ENCODE data around the gene TCEAL3. TPM values are rescaled to one million over a fixed set of nuclear protein-coding genes. Genes with fewer than 3 reads are reported as not detected.

Gene TCEAL3
- total RNA-seq = 5.5 TPM
- 25.9 TPM for polyA plus RNA-seq
- long read RNA-seq, donor 1 = 0 reads
- long read RNA-seq, donor 2, transcript TCEAL3-202 (3 exons, 1,113 nt) = major isoform, 7 of 7 reads
- long read RNA-seq, donor 2, partial matches to known transcripts = 0 of 7 reads
- long read RNA-seq, donor 2, other reads (novel, unspliced or antisense) = 0 of 7 reads
- long read RNA-seq, donor 3, partial matches to known transcripts = 0 of 3 reads
- long read RNA-seq, donor 3, other reads (novel, unspliced or antisense) = 0 of 3 reads
- long read RNA-seq, donor 4, partial matches to known transcripts = 0 of 1 reads
- long read RNA-seq, donor 4, other reads (novel, unspliced or antisense) = 0 of 1 reads
- long read RNA-seq, donor 5, transcript TCEAL3-202 (3 exons, 1,113 nt) = major isoform, 7 of 11 reads
- long read RNA-seq, donor 5, partial matches to known transcripts = 0 of 11 reads
- long read RNA-seq, donor 5, other reads (novel, unspliced or antisense) = 0 of 11 reads
- long read RNA-seq, donor 6, partial matches to known transcripts = 0 of 2 reads
- long read RNA-seq, donor 6, other reads (novel, unspliced or antisense) = 0 of 2 reads
- long read RNA-seq, donor 7, transcript TCEAL3-202 (3 exons, 1,113 nt) = major isoform, 5 of 6 reads
- long read RNA-seq, donor 7, partial matches to known transcripts = 0 of 6 reads
- long read RNA-seq, donor 7, other reads (novel, unspliced or antisense) = 0 of 6 reads
- long read RNA-seq, donor 8, partial matches to known transcripts = 0 of 4 reads
- long read RNA-seq, donor 8, other reads (novel, unspliced or antisense) = 0 of 4 reads
- long read RNA-seq, donor 9 = 0 reads
- long read RNA-seq, donor 10, partial matches to known transcripts = 0 of 5 reads
- long read RNA-seq, donor 10, other reads (novel, unspliced or antisense) = 0 of 5 reads

- Histone ChIP-seq H3K27me3 (ENCODE audit: control insufficient read depth in 2 of 2, insufficient read depth in 1 of 2, low read length in 1 of 2) (peaks cover 0 to 17% of the 10 kb centered on the region in 2 donors), H3K4me3 (ENCODE audit: low read length in 2 of 2) (peak within 1 kb of the TSS; percentile 46 to 60), H3K9me3 (ENCODE audit: control insufficient read depth in 2 of 2, insufficient read depth in 1 of 2, low read length in 1 of 2) (no peaks in the 10 kb centered on the region), H3K27ac (ENCODE audit: low read depth in 1 of 2, low read length in 1 of 2) (peak within 1 kb of the TSS in 1 of 2 donors; percentile 70), H3K4me1 (ENCODE audit: control insufficient read depth in 2 of 2, insufficient read depth in 2 of 2, low read length in 2 of 2) (peaks cover 0 to 3% of the 10 kb centered on the region in 2 donors), H3K36me3 (ENCODE audit: control insufficient read depth in 2 of 2, insufficient read depth in 2 of 2, low read length in 1 of 2) (no peaks in the 10 kb centered on the region)
- 1% methylated on average over 59 of the region's 59 CpGs for WGBS
- peak in 2 of 9 donors; percentile 5 to 7 for DNase-seq (ENCODE audit: low read depth in 6 of 9, low spot score in 9 of 9)
Observed at GRCh38 chrX:103607364-103608305, at the start of gene TCEAL3. TCEAL3 (plus strand) TSS chrX:103607963; CDS start chrX:103609065, 1,102 bp downstream.

GRCh38 chrX:103560256-103560655 lies 47.5 kb upstream of the TCEAL3 start:
- H3K27ac ChIP-seq (ENCODE audit: low read depth in 1 of 2, low read length in 1 of 2) = no peak overlapping the region
- H3K36me3 ChIP-seq (ENCODE audit: control insufficient read depth in 2 of 2, insufficient read depth in 2 of 2, low read length in 1 of 2) = no peaks in the 10 kb centered on the region
- no peak for DNase-seq (ENCODE audit: low read depth in 6 of 9, low spot score in 9 of 9)
- H3K4me3 ChIP-seq (ENCODE audit: low read length in 2 of 2) = no peak overlapping the region
- H3K27me3 ChIP-seq (ENCODE audit: control insufficient read depth in 2 of 2, insufficient read depth in 1 of 2, low read length in 1 of 2) = no peaks in the 10 kb centered on the region
- no peaks in the 10 kb centered on the region for H3K9me3 ChIP-seq (ENCODE audit: control insufficient read depth in 2 of 2, insufficient read depth in 1 of 2, low read length in 1 of 2)
- WGBS = 95% methylated on average over 1 of the region's 1 CpG
- H3K4me1 ChIP-seq (ENCODE audit: control insufficient read depth in 2 of 2, insufficient read depth in 2 of 2, low read length in 2 of 2) = no peaks in the 10 kb centered on the region

GRCh38 chrX:103562801-103563200 lies 45.0 kb upstream of the TCEAL3 start:
- H3K4me3 ChIP-seq (ENCODE audit: low read length in 2 of 2) = no peak overlapping the region
- WGBS = 96% methylated on average over 2 of the region's 2 CpGs
- no peak overlapping the region for H3K27ac ChIP-seq (ENCODE audit: low read depth in 1 of 2, low read length in 1 of 2)
- no peaks in the 10 kb centered on the region for H3K4me1 ChIP-seq (ENCODE audit: control insufficient read depth in 2 of 2, insufficient read depth in 2 of 2, low read length in 2 of 2)
- no peaks in the 10 kb centered on the region for H3K9me3 ChIP-seq (ENCODE audit: control insufficient read depth in 2 of 2, insufficient read depth in 1 of 2, low read length in 1 of 2)
- H3K27me3 ChIP-seq (ENCODE audit: control insufficient read depth in 2 of 2, insufficient read depth in 1 of 2, low read length in 1 of 2) = no peaks in the 10 kb centered on the region
- DNase-seq (ENCODE audit: low read depth in 6 of 9, low spot score in 9 of 9) = no peak
- H3K36me3 ChIP-seq (ENCODE audit: control insufficient read depth in 2 of 2, insufficient read depth in 2 of 2, low read length in 1 of 2) = no peaks in the 10 kb centered on the region

GRCh38 chrX:103565197-103565596 lies 42.6 kb upstream of the TCEAL3 start:
- Histone ChIP-seq H3K4me3 (ENCODE audit: low read length in 2 of 2) (no peak overlapping the region), H3K36me3 (ENCODE audit: control insufficient read depth in 2 of 2, insufficient read depth in 2 of 2, low read length in 1 of 2) (no peaks in the 10 kb centered on the region), H3K27ac (ENCODE audit: low read depth in 1 of 2, low read length in 1 of 2) (no peak overlapping the region), H3K4me1 (ENCODE audit: control insufficient read depth in 2 of 2, insufficient read depth in 2 of 2, low read length in 2 of 2) (no peaks in the 10 kb centered on the region), H3K9me3 (ENCODE audit: control insufficient read depth in 2 of 2, insufficient read depth in 1 of 2, low read length in 1 of 2) (no peaks in the 10 kb centered on the region), H3K27me3 (ENCODE audit: control insufficient read depth in 2 of 2, insufficient read depth in 1 of 2, low read length in 1 of 2) (no peaks in the 10 kb centered on the region)
- 90% methylated on average over 4 of the region's 4 CpGs for WGBS
- DNase-seq (ENCODE audit: low read depth in 6 of 9, low spot score in 9 of 9) = no peak

- Histone ChIP-seq H3K27me3 (ENCODE audit: control insufficient read depth in 2 of 2, insufficient read depth in 1 of 2, low read length in 1 of 2) (no peaks in the 10 kb centered on the region), H3K4me1 (ENCODE audit: control insufficient read depth in 2 of 2, insufficient read depth in 2 of 2, low read length in 2 of 2) (no peaks in the 10 kb centered on the region), H3K27ac (ENCODE audit: low read depth in 1 of 2, low read length in 1 of 2) (no peak overlapping the region), H3K4me3 (ENCODE audit: low read length in 2 of 2) (no peak overlapping the region), H3K9me3 (ENCODE audit: control insufficient read depth in 2 of 2, insufficient read depth in 1 of 2, low read length in 1 of 2) (no peaks in the 10 kb centered on the region), H3K36me3 (ENCODE audit: control insufficient read depth in 2 of 2, insufficient read depth in 2 of 2, low read length in 1 of 2) (no peaks in the 10 kb centered on the region)
- no peak for DNase-seq (ENCODE audit: low read depth in 6 of 9, low spot score in 9 of 9)
- whole genome bisulfite sequencing = 94% methylated on average over 1 of the region's 1 CpG
Observed at GRCh38 chrX:103565752-103566151, 42.0 kb upstream of the TCEAL3 start.

GRCh38 chrX:103571121-103571520 lies 36.6 kb upstream of the TCEAL3 start:
- WGBS = 97% methylated on average over 6 of the region's 6 CpGs
- Histone ChIP-seq H3K4me3 (ENCODE audit: low read length in 2 of 2) (no peak overlapping the region), H3K27ac (ENCODE audit: low read depth in 1 of 2, low read length in 1 of 2) (no peak overlapping the region), H3K27me3 (ENCODE audit: control insufficient read depth in 2 of 2, insufficient read depth in 1 of 2, low read length in 1 of 2) (no peaks in the 10 kb centered on the region), H3K4me1 (ENCODE audit: control insufficient read depth in 2 of 2, insufficient read depth in 2 of 2, low read length in 2 of 2) (no peaks in the 10 kb centered on the region), H3K9me3 (ENCODE audit: control insufficient read depth in 2 of 2, insufficient read depth in 1 of 2, low read length in 1 of 2) (no peaks in the 10 kb centered on the region), H3K36me3 (ENCODE audit: control insufficient read depth in 2 of 2, insufficient read depth in 2 of 2, low read length in 1 of 2) (no peaks in the 10 kb centered on the region)
- no peak for DNase-seq (ENCODE audit: low read depth in 6 of 9, low spot score in 9 of 9)

- H3K4me3 ChIP-seq (ENCODE audit: low read length in 2 of 2) = no peak overlapping the region
- WGBS = 90% methylated on average over 4 of the region's 4 CpGs
Observed at GRCh38 chrX:103571726-103572125, 36.0 kb upstream of the TCEAL3 start.

GRCh38 chrX:103573202-103573601 lies 34.6 kb upstream of the TCEAL3 start:
- H3K4me1 ChIP-seq (ENCODE audit: control insufficient read depth in 2 of 2, insufficient read depth in 2 of 2, low read length in 2 of 2) = no peaks in the 10 kb centered on the region
- H3K36me3 ChIP-seq (ENCODE audit: control insufficient read depth in 2 of 2, insufficient read depth in 2 of 2, low read length in 1 of 2) = no peaks in the 10 kb centered on the region
- 100% methylated on average over 1 of the region's 1 CpG for WGBS
- no peak overlapping the region for H3K27ac ChIP-seq (ENCODE audit: low read depth in 1 of 2, low read length in 1 of 2)
- H3K9me3 ChIP-seq (ENCODE audit: control insufficient read depth in 2 of 2, insufficient read depth in 1 of 2, low read length in 1 of 2) = no peaks in the 10 kb centered on the region
- DNase-seq (ENCODE audit: low read depth in 6 of 9, low spot score in 9 of 9) = no peak
- no peaks in the 10 kb centered on the region for H3K27me3 ChIP-seq (ENCODE audit: control insufficient read depth in 2 of 2, insufficient read depth in 1 of 2, low read length in 1 of 2)
- H3K4me3 ChIP-seq (ENCODE audit: low read length in 2 of 2) = no peak overlapping the region

More at GRCh38 chrX:103571726-103572125, 36.0 kb upstream of the TCEAL3 start:
- Histone ChIP-seq H3K4me1 (ENCODE audit: control insufficient read depth in 2 of 2, insufficient read depth in 2 of 2, low read length in 2 of 2) (no peaks in the 10 kb centered on the region), H3K9me3 (ENCODE audit: control insufficient read depth in 2 of 2, insufficient read depth in 1 of 2, low read length in 1 of 2) (no peaks in the 10 kb centered on the region), H3K27me3 (ENCODE audit: control insufficient read depth in 2 of 2, insufficient read depth in 1 of 2, low read length in 1 of 2) (no peaks in the 10 kb centered on the region), H3K36me3 (ENCODE audit: control insufficient read depth in 2 of 2, insufficient read depth in 2 of 2, low read length in 1 of 2) (no peaks in the 10 kb centered on the region), H3K27ac (ENCODE audit: low read depth in 1 of 2, low read length in 1 of 2) (no peak overlapping the region)
- DNase-seq (ENCODE audit: low read depth in 6 of 9, low spot score in 9 of 9) = no peak

All from thymus (tissue), 14 donors.